ENCODE results near the gene LILRB1.

The LILRB1 gene

GRCh38 chr19:54659300-54659699 lies 29.0 kb downstream of the LILRB1 start:
- TF ChIP-seq CTCF (IDR thresholded peaks at IDR 0.05; ENCODE audit: control insufficient read depth, insufficient read depth, low read depth, low read length, missing control alignments), result no peak

GRCh38 chr19:54660306-54660705 lies 30.0 kb downstream of the LILRB1 start:
- H3K4me3 ChIP-seq (ENCODE audit: control insufficient read depth, low read depth, low read length), result no peak overlapping the region
- DNase-seq (ENCODE audit: low read depth), result no peak
- no peak for TF ChIP-seq CTCF (IDR thresholded peaks at IDR 0.05; ENCODE audit: control insufficient read depth, insufficient read depth, low read depth, low read length, missing control alignments)

More at GRCh38 chr19:54659300-54659699, 29.0 kb downstream of the LILRB1 start:
- no peak for DNase-seq (ENCODE audit: low read depth)
- H3K4me3 ChIP-seq (ENCODE audit: control insufficient read depth, low read depth, low read length), result no peak overlapping the region

- no peak overlapping the region for H3K4me3 ChIP-seq (ENCODE audit: control insufficient read depth, low read depth, low read length)
- DNase-seq (ENCODE audit: low read depth), result no peak
- no peak for TF ChIP-seq CTCF (IDR thresholded peaks at IDR 0.05; ENCODE audit: control insufficient read depth, insufficient read depth, low read depth, low read length, missing control alignments)
These were observed 30.7 kb downstream of the LILRB1 start for GRCh38 chr19:54660964-54661363.

- no peak for DNase-seq (ENCODE audit: low read depth)
- H3K4me3 ChIP-seq (ENCODE audit: control insufficient read depth, low read depth, low read length), result no peak overlapping the region
- no peak for TF ChIP-seq CTCF (IDR thresholded peaks at IDR 0.05; ENCODE audit: control insufficient read depth, insufficient read depth, low read depth, low read length, missing control alignments)
These were observed 31.7 kb downstream of the LILRB1 start for GRCh38 chr19:54661846-54662481.

- H3K4me3 ChIP-seq (ENCODE audit: control insufficient read depth, low read depth, low read length), result no peak within 1 kb of the TSS
- TF ChIP-seq CTCF (IDR thresholded peaks at IDR 0.05; ENCODE audit: control insufficient read depth, insufficient read depth, low read depth, low read length, missing control alignments), result no peak
- DNase-seq (ENCODE audit: low read depth), result no peak
These were observed 32.4 kb downstream of the LILRB1 start, which contains the start of gene LILRB4 for GRCh38 chr19:54662730-54663129. Gene LILRB4, plus strand, starts transcription at chr19:54662985. Its CDS starts 49 bp downstream, at chr19:54663034.

- no peak for TF ChIP-seq CTCF (IDR thresholded peaks at IDR 0.05; ENCODE audit: control insufficient read depth, insufficient read depth, low read depth, low read length, missing control alignments)
- H3K4me3 ChIP-seq (ENCODE audit: control insufficient read depth, low read depth, low read length), result no peak overlapping the region
- DNase-seq (ENCODE audit: low read depth), result no peak
These were observed 35.2 kb downstream of the LILRB1 start for GRCh38 chr19:54665530-54665929.

All from AG09309 (cell line).